Measurements from ENCODE around the gene LRRC45. TPM values are rescaled to one million over a fixed set of nuclear protein-coding genes. Genes with fewer than 3 reads are reported as not detected.

LRRC45 gene
- total and polyA plus RNA-seq, 9 of the 15 experiments (the other 6 are each of a cell fraction or from before 2014, with no cell fraction given) = 3.5 to 21.5 (median 11.2) TPM; not detected in 2

DNA sequence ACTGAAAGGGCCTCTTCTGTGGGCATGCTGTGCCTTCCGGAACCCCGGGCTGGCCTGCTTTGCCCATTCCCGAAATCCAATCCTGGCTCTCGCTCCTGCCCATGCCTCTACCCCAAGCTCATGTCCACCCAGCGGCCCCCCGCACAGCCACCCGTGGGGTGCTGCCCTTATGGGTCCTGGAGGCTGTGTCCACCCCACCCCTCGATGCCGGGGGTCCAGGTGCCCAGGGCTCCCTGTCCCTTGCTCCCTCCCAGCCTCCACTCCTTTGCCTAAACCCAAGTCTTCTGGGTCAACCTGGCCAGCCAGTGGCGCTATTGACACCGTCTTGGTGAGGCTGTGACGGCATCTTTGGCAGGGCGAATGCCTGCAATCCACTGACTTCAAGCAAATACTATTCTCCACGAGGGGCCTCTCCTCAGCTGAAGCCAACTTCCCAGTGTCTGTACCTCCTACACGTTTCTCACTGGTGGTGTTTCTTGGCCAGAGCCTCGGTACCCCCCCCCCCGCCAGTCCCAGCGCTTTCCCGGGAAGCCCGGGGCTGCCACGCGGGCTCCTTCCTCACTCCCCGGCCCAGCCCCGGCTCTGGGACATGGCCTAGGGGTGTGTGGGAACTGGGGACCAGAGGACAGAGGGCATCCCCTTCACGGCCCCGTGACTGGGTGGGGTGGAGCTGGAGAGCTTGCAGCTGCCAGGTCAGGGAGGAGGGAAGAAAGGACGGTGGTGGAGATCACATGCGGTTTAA lies 54.7 kb downstream of the LRRC45 start (continued):
- TF ChIP-seq CHD7 (IDR thresholded peaks at IDR 0.05; ENCODE audit: low read depth, low read length) (no peak), KLF6 (CRISPR knock-in tag; IDR thresholded peaks at IDR 0.05; ENCODE audit: borderline replicate concordance) (no peak), TSC22D4 (tag; IDR thresholded peaks at IDR 0.05) (no peak), SIN3A (IDR thresholded peaks at IDR 0.05; ENCODE audit: borderline replicate concordance in 2 of 2, control insufficient read depth in 1 of 2, low read depth in 2 of 2, low read length in 2 of 2) (peak in 1 of 2 experiments; percentile 5; a peak in 1 of 4 replicates), PCBP1 (IDR thresholded peaks at IDR 0.05; ENCODE audit: low read depth, low read length, poor library complexity, severe bottlenecking) (peak; percentile 16), POLR2A (conservative IDR thresholded peaks at IDR 0.05) (peak; percentile 79), ILF3 (IDR thresholded peaks at IDR 0.05; ENCODE audit: borderline replicate concordance) (peak; percentile 11; the same call in 1 of the 2 replicates), ZNF217 (CRISPR knock-in tag; IDR thresholded peaks at IDR 0.05) (no peak)
